ENCODE results near the gene LAMB3. TPM values are rescaled to one million over a fixed set of nuclear protein-coding genes. Genes with fewer than 3 reads are reported as not detected.

Gene LAMB3
- total RNA-seq, 2 experiments from 2014 or later = 1.3 to 1.9 TPM

DNA sequence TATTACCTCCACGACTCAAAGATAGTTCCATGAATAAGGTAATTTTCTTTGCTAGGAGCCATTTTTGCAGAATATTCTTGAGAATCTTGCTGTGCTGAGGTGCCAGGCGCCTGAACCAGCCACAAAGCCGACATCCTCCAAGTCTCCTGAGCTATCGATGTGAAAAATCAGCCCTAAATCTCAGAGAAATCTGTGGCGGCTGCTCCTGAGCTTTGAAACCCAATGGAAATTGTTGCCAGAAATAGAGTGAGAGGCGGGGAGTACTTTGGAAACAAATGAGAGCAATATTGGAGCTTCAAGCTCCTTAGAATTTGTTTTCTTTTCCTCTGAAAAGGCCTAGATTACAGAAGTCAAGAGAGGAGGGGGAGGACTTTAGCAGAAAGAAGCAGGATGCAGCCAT, 62.4 kb downstream of the LAMB3 start:
- Mint-ChIP-seq H3K9me3 (no peaks in the 10 kb centered on the region), H3K4me1 (peaks cover 3% of the 10 kb centered on the region), H3K4me3 (no peak overlapping the region), H3K27me3 (peaks cover 14% of the 10 kb centered on the region), H3K36me3 (ENCODE audit: low read depth) (no peaks in the 10 kb centered on the region), H3K27ac (no peak overlapping the region)
- ChIA-PET CTCF (interaction anchor here (0.9 to 1.8 kb wide), 2 partner anchors 20 to 159 kb away, joined by 3 to 6 read pairs; no protein-coding TSS in a partner anchor), POLR2A (no interaction called here)
- no peak for DNase-seq

- CTCF ChIA-PET = interaction anchor here (0.9 kb wide), 1 partner anchor 19 kb away, joined by 3 read pairs; no protein-coding TSS in a partner anchor
- POLR2A ChIA-PET = no interaction called here
These were observed 62.8 kb downstream of the LAMB3 start for GRCh38 chr1:209589440-209589839.

DNA sequence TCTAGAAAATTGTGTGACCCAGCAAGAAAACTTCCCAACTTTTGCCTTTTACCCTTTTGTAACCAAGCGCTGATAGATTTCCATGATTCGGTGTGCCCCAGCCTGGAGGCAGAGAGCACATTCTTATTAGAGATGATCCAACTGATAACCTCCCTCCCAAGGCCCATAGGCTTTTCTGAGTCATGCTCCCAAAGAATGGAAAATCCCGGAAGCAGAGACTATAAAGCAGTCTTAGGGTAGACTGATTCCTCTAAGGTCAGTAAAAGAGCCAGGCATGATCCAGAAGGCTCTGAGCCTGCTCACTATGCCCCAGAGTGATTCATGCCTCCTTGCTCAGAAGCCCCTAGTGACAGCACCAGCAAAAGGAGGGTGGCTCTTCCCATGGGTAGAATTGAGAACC, 64.4 kb downstream of the LAMB3 start:
- H3K4me1 Mint-ChIP-seq = peaks cover 3% of the 10 kb centered on the region

More at GRCh38 chr1:209589440-209589839, 62.8 kb downstream of the LAMB3 start:
- Mint-ChIP-seq H3K9me3 (no peaks in the 10 kb centered on the region), H3K27me3 (peaks cover 14% of the 10 kb centered on the region), H3K4me1 (peaks cover 3% of the 10 kb centered on the region), H3K27ac (no peak overlapping the region), H3K4me3 (no peak overlapping the region), H3K36me3 (ENCODE audit: low read depth) (no peaks in the 10 kb centered on the region)
- DNase-seq = no peak

GRCh38 chr1:209586221-209586740, 65.9 kb downstream of the LAMB3 start:
- CTCF ChIA-PET = interaction anchor here (1.2 kb wide), 1 partner anchor 46 kb away, joined by 3 read pairs; no protein-coding TSS in a partner anchor
- Mint-ChIP-seq H3K4me3 (no peak overlapping the region), H3K36me3 (ENCODE audit: low read depth) (no peaks in the 10 kb centered on the region), H3K27ac (no peak overlapping the region), H3K4me1 (peaks cover 3% of the 10 kb centered on the region), H3K9me3 (no peaks in the 10 kb centered on the region), H3K27me3 (peaks cover 7% of the 10 kb centered on the region)
- POLR2A ChIA-PET = no interaction called here
- no peak for DNase-seq

More for the DNA sequence above, 64.4 kb downstream of the LAMB3 start:
- DNase-seq = no peak
- CTCF ChIA-PET = interaction anchor here (1.0 to 1.2 kb wide), 3 partner anchors 21 to 161 kb away, joined by 3 read pairs; no protein-coding TSS in a partner anchor
- no peak overlapping the region for H3K4me3 Mint-ChIP-seq
- no peaks in the 10 kb centered on the region for H3K9me3 Mint-ChIP-seq
- H3K36me3 Mint-ChIP-seq (ENCODE audit: low read depth) = no peaks in the 10 kb centered on the region
- peaks cover 7% of the 10 kb centered on the region for H3K27me3 Mint-ChIP-seq
- no peak overlapping the region for H3K27ac Mint-ChIP-seq
- POLR2A ChIA-PET = no interaction called here

DNA sequence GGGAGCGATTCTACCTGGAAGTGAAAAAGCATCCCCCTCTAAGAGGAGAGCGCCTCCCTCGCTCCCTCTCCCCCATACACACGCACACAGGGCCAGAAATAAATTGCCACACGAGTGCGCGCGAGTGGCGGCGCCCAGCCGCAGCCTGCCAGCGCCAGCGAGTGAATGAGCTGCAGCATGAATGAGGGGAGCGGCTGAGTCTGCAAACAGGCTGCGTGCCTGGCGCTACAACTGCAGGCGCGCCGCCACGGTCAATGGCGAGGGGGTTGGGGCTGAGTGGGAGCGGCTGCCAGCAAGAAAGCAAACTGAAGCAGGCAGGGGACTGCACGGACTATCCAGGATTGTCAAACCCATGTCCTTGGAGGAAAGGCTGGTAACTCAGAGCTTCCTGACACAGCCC, 66.6 kb downstream of the LAMB3 start:
- peaks cover 7% of the 10 kb centered on the region for H3K27me3 Mint-ChIP-seq
- H3K4me1 Mint-ChIP-seq = peaks cover 3% of the 10 kb centered on the region
- H3K9me3 Mint-ChIP-seq = no peaks in the 10 kb centered on the region
- H3K27ac Mint-ChIP-seq = no peak overlapping the region
- H3K4me3 Mint-ChIP-seq = no peak overlapping the region
- ChIA-PET CTCF (interaction anchor here (1.0 to 1.2 kb wide), 2 partner anchors 9 to 46 kb away, joined by 3 read pairs; no protein-coding TSS in a partner anchor), POLR2A (no interaction called here)
- DNase-seq = no peak
- H3K36me3 Mint-ChIP-seq (ENCODE audit: low read depth) = no peaks in the 10 kb centered on the region

- CTCF ChIA-PET = interaction anchor here (0.9 to 1.5 kb wide), 4 partner anchors 8 to 163 kb away, joined by 3 read pairs; no protein-coding TSS in a partner anchor
- Mint-ChIP-seq H3K4me3 (no peak overlapping the region), H3K4me1 (peaks cover 3% of the 10 kb centered on the region), H3K9me3 (no peaks in the 10 kb centered on the region), H3K27me3 (peaks cover 3% of the 10 kb centered on the region), H3K36me3 (ENCODE audit: low read depth) (no peaks in the 10 kb centered on the region), H3K27ac (no peak overlapping the region)
- DNase-seq = no peak
- POLR2A ChIA-PET = no interaction called here
These were observed 67.0 kb downstream of the LAMB3 start for GRCh38 chr1:209585197-209585596.

DNA sequence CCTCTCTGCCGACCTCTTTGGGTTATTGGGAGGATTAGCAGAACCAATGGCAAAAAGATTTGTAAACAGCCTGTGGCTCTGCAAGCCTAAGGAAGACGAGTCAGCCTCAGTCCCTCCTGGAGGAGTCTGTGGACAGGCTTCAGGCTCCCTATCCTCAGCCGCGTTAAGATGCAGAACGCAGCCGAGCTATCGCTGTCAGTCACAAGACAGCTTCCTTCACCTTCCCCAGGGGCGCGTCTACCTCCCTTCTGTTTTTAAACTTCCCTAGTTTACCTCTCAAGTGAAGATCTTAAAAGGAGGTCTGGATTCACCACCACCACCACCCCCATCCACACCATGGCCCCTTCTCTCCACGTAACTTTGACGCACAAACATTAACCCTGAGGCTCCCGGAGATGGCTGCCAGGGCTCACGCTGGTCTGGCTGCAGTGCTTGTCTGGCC, 68.0 kb downstream of the LAMB3 start:
- Mint-ChIP-seq H3K27me3 (peaks cover 3% of the 10 kb centered on the region), H3K9me3 (no peaks in the 10 kb centered on the region), H3K27ac (no peak overlapping the region), H3K4me1 (peaks cover 3% of the 10 kb centered on the region), H3K36me3 (ENCODE audit: low read depth) (no peaks in the 10 kb centered on the region), H3K4me3 (no peak overlapping the region)
- CTCF ChIA-PET = interaction anchor here (0.6 to 1.5 kb wide), 6 partner anchors 10 to 164 kb away, joined by 3 to 4 read pairs (median 3); no protein-coding TSS in a partner anchor
- no peak for DNase-seq
- POLR2A ChIA-PET = no interaction called here

DNA sequence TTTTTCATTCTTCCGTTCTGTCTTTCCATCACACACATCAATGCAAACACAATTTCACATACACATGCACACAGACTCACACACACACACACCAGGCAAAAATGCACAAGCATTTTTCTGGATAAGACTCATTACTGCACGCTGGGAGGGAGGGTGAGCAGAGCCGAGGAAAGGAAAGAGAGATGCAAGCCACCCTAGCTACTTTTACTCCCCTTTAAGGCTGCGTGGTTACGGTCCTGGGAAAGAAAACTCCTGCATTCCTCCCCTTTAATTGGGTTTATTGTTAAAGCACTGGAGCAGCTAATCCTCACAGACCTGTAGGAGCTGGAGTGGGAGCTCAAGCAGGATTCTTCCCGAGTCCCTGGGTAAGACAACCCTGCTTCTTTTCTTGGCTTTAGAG, 68.8 kb downstream of the LAMB3 start, which contains the start of gene CAMK1G:
CAMK1G (plus strand) TSS at position 307 of the 400 bp plus-strand sequence. CDS start 11,270 bp downstream, outside the sequence.
- Mint-ChIP-seq H3K4me1 (peaks cover 3% of the 10 kb centered on the region), H3K9me3 (no peaks in the 10 kb centered on the region), H3K4me3 (no peak within 1 kb of the TSS), H3K36me3 (ENCODE audit: low read depth) (no peaks in the 10 kb centered on the region), H3K27ac (no peak within 1 kb of the TSS), H3K27me3 (peaks cover 3% of the 10 kb centered on the region)
- no peak for DNase-seq
- POLR2A ChIA-PET = no interaction called here
- CTCF ChIA-PET = interaction anchor here (0.6 to 1.4 kb wide), 5 partner anchors 9 to 165 kb away, joined by 3 to 4 read pairs (median 3); no protein-coding TSS in a partner anchor

DNA sequence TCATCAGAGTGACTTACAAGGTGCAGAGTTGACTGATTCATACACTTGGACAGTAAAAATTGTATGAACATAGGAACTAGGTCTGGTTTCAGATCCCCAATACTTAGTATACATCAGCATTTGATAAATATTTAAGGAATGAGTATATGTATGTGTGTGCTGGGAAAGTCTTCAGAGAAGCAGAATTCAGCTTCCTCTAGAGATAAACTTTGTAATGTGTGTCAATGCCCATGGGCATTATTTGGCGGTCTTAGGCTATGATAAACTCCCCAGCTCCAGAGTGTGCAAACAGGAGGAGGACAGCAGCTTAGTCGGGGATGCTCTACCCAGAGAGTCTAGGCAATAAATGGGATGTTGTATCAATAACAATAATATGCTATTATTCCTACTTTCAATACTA, 71.6 kb downstream of the LAMB3 start:
- Mint-ChIP-seq H3K36me3 (ENCODE audit: low read depth) (no peaks in the 10 kb centered on the region), H3K27me3 (peaks cover 7% of the 10 kb centered on the region), H3K9me3 (no peaks in the 10 kb centered on the region), H3K4me1 (no peaks in the 10 kb centered on the region), H3K4me3 (no peak overlapping the region), H3K27ac (no peak overlapping the region)
- POLR2A ChIA-PET = no interaction called here
- CTCF ChIA-PET = no interaction called here
- no peak for DNase-seq

- DNase-seq = no peak
- Mint-ChIP-seq H3K4me3 (no peak overlapping the region), H3K27me3 (peaks cover 20% of the 10 kb centered on the region), H3K36me3 (ENCODE audit: low read depth) (no peaks in the 10 kb centered on the region), H3K27ac (no peak overlapping the region), H3K4me1 (no peaks in the 10 kb centered on the region), H3K9me3 (no peaks in the 10 kb centered on the region)
- CTCF ChIA-PET = interaction anchor here (1.0 to 4.1 kb wide), 13 partner anchors 8 to 171 kb away, joined by 3 to 22 read pairs (median 4); partner anchors contain the start of genes HSD11B1 and LAMB3
- POLR2A ChIA-PET = no interaction called here
These were observed 74.9 kb downstream of the LAMB3 start for GRCh38 chr1:209577346-209577745.

- no peaks in the 10 kb centered on the region for H3K4me1 Mint-ChIP-seq
- no peaks in the 10 kb centered on the region for H3K9me3 Mint-ChIP-seq
- no peaks in the 10 kb centered on the region for H3K36me3 Mint-ChIP-seq (ENCODE audit: low read depth)
- H3K27ac Mint-ChIP-seq = no peak overlapping the region
- ChIA-PET CTCF (interaction anchor here (0.6 to 4.1 kb wide), 16 partner anchors 8 to 171 kb away, joined by 3 to 22 read pairs (median 4); partner anchors contain the start of genes HSD11B1 and LAMB3), POLR2A (no interaction called here)
- no peak overlapping the region for H3K4me3 Mint-ChIP-seq
- peaks cover 23% of the 10 kb centered on the region for H3K27me3 Mint-ChIP-seq
- DNase-seq = peak; percentile 72
These were observed 75.6 kb downstream of the LAMB3 start for GRCh38 chr1:209576392-209577197.

- Mint-ChIP-seq H3K27me3 (peaks cover 33% of the 10 kb centered on the region), H3K9me3 (no peaks in the 10 kb centered on the region), H3K4me1 (peaks cover 13% of the 10 kb centered on the region), H3K36me3 (ENCODE audit: low read depth) (no peaks in the 10 kb centered on the region), H3K4me3 (no peak overlapping the region), H3K27ac (no peak overlapping the region)
- CTCF ChIA-PET = interaction anchor here (1.3 kb wide), 1 partner anchor 19 kb away, joined by 3 read pairs; no protein-coding TSS in a partner anchor
- POLR2A ChIA-PET = no interaction called here
- DNase-seq = no peak
These were observed 81.5 kb downstream of the LAMB3 start for GRCh38 chr1:209570743-209571142.
